Spleen (tissue), 11 donors: ENCODE measurements around the gene TM9SF3. TPM values are rescaled to one million over a fixed set of nuclear protein-coding genes. Genes with fewer than 3 reads are reported as not detected.
A peak's percentile ranks its signal among the peaks of the same experiment; 100 is the strongest.

Experiments
- DNase-seq: peaks from one replicate; pipeline ENCODE4 v3.0.0-alpha.2; 2020
- H3K27ac ChIP-seq, 8 donors: fragments of 200-600 bp; sonication (generic) in 7 of 8; 1 replicate in 4 of 8; 2 replicates in 4 of 8; pipeline versions ENCODE4 v1.5.0 to v1.8.0; 2016 to 2021; ENCODE audit warnings: inconsistent platforms in 4 of 8, mild to moderate bottlenecking in 4 of 8, moderate library complexity in 1 of 8
- H3K27me3 ChIP-seq, 7 donors: fragments of 200-600 bp; sonication (generic) in 6 of 7; replicated peaks in 1 of 7; 1 replicate in 4 of 7; 2 replicates in 3 of 7; pipeline versions ENCODE4 v1.5.0 to v1.8.0; 2016 to 2021; ENCODE audit warnings: inconsistent platforms in 3 of 7, mild to moderate bottlenecking in 1 of 7
- H3K36me3 ChIP-seq, 6 donors: fragments of 200-600 bp; sonication (generic) in 5 of 6; 1 replicate in 4 of 6; 2 replicates in 2 of 6; pipeline versions ENCODE4 v1.5.0 to v1.8.0; 2016 to 2021; ENCODE audit warnings: inconsistent platforms in 2 of 6
- H3K4me1 ChIP-seq, 6 donors: fragments of 200-600 bp; sonication (generic) in 5 of 6; 1 replicate in 3 of 6; 2 replicates in 3 of 6; pipeline versions ENCODE4 v1.5.0 to v1.8.0; 2016 to 2021; ENCODE audit warnings: inconsistent platforms in 3 of 6
- H3K4me3 ChIP-seq, 8 donors: fragments of 200-600 bp; sonication (generic) in 7 of 8; 1 replicate in 4 of 8; 2 replicates in 4 of 8; pipeline versions ENCODE4 v1.5.0 to v1.8.0; 2016 to 2021; ENCODE audit warnings: inconsistent platforms in 4 of 8, mild to moderate bottlenecking in 4 of 8, moderate library complexity in 2 of 8
- H3K9me3 ChIP-seq, 8 donors: fragments of 200-600 bp; sonication (generic) in 7 of 8; 1 replicate in 4 of 8; 2 replicates in 4 of 8; pipeline versions ENCODE4 v1.5.0 to v1.8.0; 2016 to 2021; ENCODE audit warnings: inconsistent platforms in 4 of 8
- POLR2A ChIP-seq, 3 donors: fragments of 450-650 bp; IDR thresholded peaks; one replicate each; pipeline ENCODE4 v1.5.1; 2017; ENCODE audit warnings: antibody characterized with exemption in 3 of 3, mild to moderate bottlenecking in 1 of 3
- POLR2AphosphoS5 ChIP-seq, 3 donors: sonication (generic); formaldehyde crosslinking; IDR thresholded peaks; one replicate each; pipeline ENCODE4 v1.5.1; 2017; ENCODE audit warnings: antibody characterized with exemption in 3 of 3
- WGBS, 5 donors: extraction: QIAGEN DNeasy Blood & Tissue Kit in 3 of 5; methylation state at CpG; one replicate each; pipeline versions ENCODE4 v1.1.5 to v1.1.7; 2013 to 2018; 5-methylcytosine and 5-hydroxymethylcytosine counted together
- intact Hi-C: fragments of 100-400 bp; cut with DNase I; formaldehyde crosslinking; loops from one replicate; pipeline ENCODE4 v1.15.0; 2023; ENCODE audit warnings: low total_unique reads
- polyA plus RNA-seq, 3 donors: library from polyadenylated mRNA; stranded (reverse); fragments of 200-250 nt; gene quantifications; one replicate each; pipeline ENCODE4 v1.2.1, GENCODE V29; 2013
- total RNA-seq, 7 donors: library from RNA; depleted of rRNA in 3 of 7; stranded (reverse); fragments of >200 nt in 3 of 7; fragmentation: NEBNext Ultra II Directional in 4 of 7; extraction: Animal tissue kit (Norgen Biotek cat#: 25700) in 4 of 7; gene quantifications; one replicate each; pipeline versions ENCODE4 v1.1.0 to v1.2.1, GENCODE V29; 2016 to 2021
- TF ChIP-seq, protein P1 (sequence below), 11 experiments: fragments of 200-600 bp in 7 of 11; fragments of 450-650 bp in 4 of 11; sonication (generic) in 4 of 11; IDR thresholded peaks in 8 of 11; conservative IDR thresholded peaks in 3 of 11; 1 replicate in 7 of 11; 2 replicates in 4 of 11; pipeline versions ENCODE4 v1.4.0 to v1.8.0; 2016 to 2021; ENCODE audit warnings: antibody characterized with exemption in 11 of 11, inconsistent platforms in 4 of 11, mild to moderate bottlenecking in 1 of 11
- donor health status: healthy with polysubstance abuse.
- donor health status: DM: no; HTN: no; CAD: no; lungs with moderate emphysema.
- donor health status: DM: no; HTN: no; CAD: no.
- donor health status: Bipolar disorder and iron deficiency.
- donor health status: healthy.
- donor health status: DM: no; HTN: no; CAD: no.
- donor health status: DM: yes; HTN: yes; CAD: no.

The TM9SF3 gene
- total and polyA plus RNA-seq, 10 donors = 13.2 to 107 (median 76.7) TPM

DNA sequence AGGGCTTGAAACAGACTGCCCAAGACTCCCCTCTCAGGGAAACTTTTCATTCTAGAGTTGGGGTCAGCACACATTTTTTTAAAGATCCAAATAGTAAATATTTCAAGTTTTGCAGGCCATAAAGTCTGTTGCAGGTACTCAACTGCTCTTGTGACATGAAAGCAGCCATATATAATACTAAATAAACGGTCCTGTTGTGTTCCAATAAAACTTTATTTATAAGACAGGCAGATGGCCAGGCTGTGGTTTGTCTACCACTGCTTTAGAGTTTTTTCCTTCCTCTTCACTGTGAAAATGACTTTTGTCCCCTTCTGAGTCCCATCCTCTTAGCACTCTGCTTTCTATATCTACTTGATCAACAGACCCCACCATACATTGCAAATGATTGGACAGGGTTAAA is 40.5 kb upstream of the TM9SF3 start:
- H3K36me3 ChIP-seq = peaks cover 4 to 100% (median 63%) of the 10 kb centered on the region in 6 donors
- DNase-seq = no peak
- TF ChIP-seq POLR2A (IDR thresholded peaks at IDR 0.05) (no peak), POLR2AphosphoS5 (IDR thresholded peaks at IDR 0.05) (no peak)
- TF ChIP-seq, protein P1, sequence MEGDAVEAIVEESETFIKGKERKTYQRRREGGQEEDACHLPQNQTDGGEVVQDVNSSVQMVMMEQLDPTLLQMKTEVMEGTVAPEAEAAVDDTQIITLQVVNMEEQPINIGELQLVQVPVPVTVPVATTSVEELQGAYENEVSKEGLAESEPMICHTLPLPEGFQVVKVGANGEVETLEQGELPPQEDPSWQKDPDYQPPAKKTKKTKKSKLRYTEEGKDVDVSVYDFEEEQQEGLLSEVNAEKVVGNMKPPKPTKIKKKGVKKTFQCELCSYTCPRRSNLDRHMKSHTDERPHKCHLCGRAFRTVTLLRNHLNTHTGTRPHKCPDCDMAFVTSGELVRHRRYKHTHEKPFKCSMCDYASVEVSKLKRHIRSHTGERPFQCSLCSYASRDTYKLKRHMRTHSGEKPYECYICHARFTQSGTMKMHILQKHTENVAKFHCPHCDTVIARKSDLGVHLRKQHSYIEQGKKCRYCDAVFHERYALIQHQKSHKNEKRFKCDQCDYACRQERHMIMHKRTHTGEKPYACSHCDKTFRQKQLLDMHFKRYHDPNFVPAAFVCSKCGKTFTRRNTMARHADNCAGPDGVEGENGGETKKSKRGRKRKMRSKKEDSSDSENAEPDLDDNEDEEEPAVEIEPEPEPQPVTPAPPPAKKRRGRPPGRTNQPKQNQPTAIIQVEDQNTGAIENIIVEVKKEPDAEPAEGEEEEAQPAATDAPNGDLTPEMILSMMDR (IDR thresholded peaks at IDR 0.05 in 8 of 11, conservative IDR thresholded peaks at IDR 0.05 in 3 of 11) = no peak
- no peak overlapping the region for H3K27ac ChIP-seq
- peaks cover 0 to 4% (median 0%) of the 10 kb centered on the region in 6 donors for H3K4me1 ChIP-seq
- no peaks in the 10 kb centered on the region for H3K27me3 ChIP-seq
- H3K9me3 ChIP-seq = no peaks in the 10 kb centered on the region
- no peak overlapping the region for H3K4me3 ChIP-seq
- intact Hi-C loops = no loop called here
- WGBS, 5 donors = 66 to 94% (median 83%) methylated on average over 1 of the region's 1 CpG

DNA sequence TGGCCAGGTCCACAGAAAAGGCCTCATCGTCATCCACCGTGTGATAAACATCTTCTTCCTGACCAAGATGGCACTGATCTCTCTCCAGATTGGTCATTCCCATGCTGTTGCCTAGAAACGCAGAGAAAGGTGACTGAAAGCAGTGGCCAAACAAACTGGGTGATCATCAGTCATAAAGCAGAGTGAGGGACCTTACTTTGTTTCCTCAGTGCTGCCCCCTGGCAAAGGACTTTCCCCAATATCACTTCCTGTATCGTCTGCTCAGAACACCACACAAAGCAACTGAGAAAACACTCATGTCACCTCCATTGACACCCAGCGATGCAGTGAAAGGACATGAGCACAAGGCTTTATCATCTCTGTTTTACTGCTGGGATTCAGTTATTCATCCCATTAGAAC is 40.0 kb upstream of the TM9SF3 start:
- Histone ChIP-seq H3K27me3 (no peaks in the 10 kb centered on the region), H3K4me3 (no peak overlapping the region), H3K36me3 (peaks cover 4 to 100% (median 68%) of the 10 kb centered on the region in 6 donors), H3K27ac (no peak overlapping the region), H3K9me3 (no peaks in the 10 kb centered on the region), H3K4me1 (no peaks in the 10 kb centered on the region)
- TF ChIP-seq, protein P1 (IDR thresholded peaks at IDR 0.05 in 8 of 11, conservative IDR thresholded peaks at IDR 0.05 in 3 of 11) = peak in 1 of 11 experiments; percentile 27
- TF ChIP-seq POLR2A (IDR thresholded peaks at IDR 0.05) = no peak
- DNase-seq = no peak
- intact Hi-C loops = no loop called here
- 80 to 88% (median 87%) methylated on average over 5 of the region's 5 CpGs for WGBS, 5 donors

DNA sequence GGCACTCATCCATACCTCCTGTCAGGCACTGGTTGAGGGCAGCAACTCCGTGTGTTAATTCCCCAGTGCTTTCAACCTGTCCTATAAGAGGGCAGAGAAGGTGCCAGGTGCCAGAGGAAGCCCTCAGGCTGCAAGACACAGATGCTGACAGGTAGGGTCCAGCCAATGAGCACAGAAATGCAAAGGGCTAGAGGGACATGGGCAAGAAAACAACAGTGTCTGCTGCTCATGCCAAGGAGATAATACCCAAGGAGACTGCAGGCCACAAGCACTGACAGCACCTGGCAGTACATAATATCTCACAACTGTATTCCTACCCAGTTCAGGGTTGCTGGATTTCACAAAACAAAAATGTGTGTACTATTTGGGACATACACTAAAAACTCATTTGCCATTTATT is 38.4 kb upstream of the TM9SF3 start:
- no peaks in the 10 kb centered on the region for H3K27me3 ChIP-seq
- WGBS, 5 donors = 74 to 96% (median 80%) methylated on average over 1 of the region's 1 CpG
- H3K36me3 ChIP-seq = peaks cover 4 to 100% (median 80%) of the 10 kb centered on the region in 6 donors
- H3K9me3 ChIP-seq = no peaks in the 10 kb centered on the region
- TF ChIP-seq POLR2A (IDR thresholded peaks at IDR 0.05) = no peak
- no peak for TF ChIP-seq POLR2AphosphoS5 (IDR thresholded peaks at IDR 0.05)
- TF ChIP-seq, protein P1 (IDR thresholded peaks at IDR 0.05 in 8 of 11, conservative IDR thresholded peaks at IDR 0.05 in 3 of 11) = no peak
- intact Hi-C loops = no loop called here
- no peak overlapping the region for H3K27ac ChIP-seq
- no peak for DNase-seq
- H3K4me3 ChIP-seq = no peak overlapping the region
- H3K4me1 ChIP-seq = no peaks in the 10 kb centered on the region

DNA sequence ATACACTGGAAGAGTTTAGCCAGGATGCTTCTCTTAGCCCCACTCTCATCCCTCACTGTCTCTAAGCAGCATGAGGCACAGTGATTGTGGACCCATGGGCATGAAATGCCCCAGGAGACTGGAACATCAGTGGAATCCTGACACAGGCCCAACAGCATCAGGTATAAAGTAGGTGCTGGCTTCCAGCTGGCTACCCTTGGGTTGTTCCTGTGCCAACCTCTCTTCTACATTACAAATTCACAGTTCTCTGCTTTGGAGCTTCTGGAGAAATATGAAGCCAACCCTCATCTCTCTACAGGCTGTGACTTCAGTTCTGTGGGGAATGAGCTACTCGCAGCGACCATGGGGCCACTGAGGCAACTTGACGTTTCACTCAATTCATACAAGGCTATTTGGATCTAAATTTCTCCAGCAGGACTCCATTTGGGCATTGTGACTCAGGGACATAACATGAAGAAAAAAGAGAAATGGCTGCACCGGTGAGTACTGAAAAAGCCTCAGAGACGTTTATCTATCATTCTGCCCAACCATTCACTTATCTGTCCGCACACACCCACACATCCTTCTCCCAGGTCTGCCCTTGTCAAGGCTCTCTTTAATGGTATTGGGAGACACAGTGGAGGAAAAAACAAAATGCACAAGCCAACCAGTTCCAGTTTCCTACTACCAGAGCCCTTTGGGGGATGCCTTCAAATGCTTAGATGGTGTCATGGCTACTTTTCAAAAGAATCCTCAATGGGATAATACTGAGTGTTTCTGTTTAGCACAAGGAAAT is 35.4 kb upstream of the TM9SF3 start:
- H3K4me1 ChIP-seq = peaks cover 0 to 6% (median 2%) of the 10 kb centered on the region in 6 donors
- no peak overlapping the region for H3K4me3 ChIP-seq
- H3K9me3 ChIP-seq = no peaks in the 10 kb centered on the region
- no peak overlapping the region for H3K27ac ChIP-seq
- no peak for DNase-seq
- H3K36me3 ChIP-seq = peaks cover 4 to 100% (median 90%) of the 10 kb centered on the region in 6 donors
- WGBS, 5 donors = 86 to 95% (median 93%) methylated on average over 6 of the region's 6 CpGs
- intact Hi-C loops = no loop called here
- TF ChIP-seq POLR2AphosphoS5 (IDR thresholded peaks at IDR 0.05) = no peak
- TF ChIP-seq, protein P1 (IDR thresholded peaks at IDR 0.05 in 8 of 11, conservative IDR thresholded peaks at IDR 0.05 in 3 of 11) = no peak
- TF ChIP-seq POLR2A (IDR thresholded peaks at IDR 0.05) = no peak
- no peaks in the 10 kb centered on the region for H3K27me3 ChIP-seq
